Measurements from ENCODE around the gene CTSD.
"Not testable (repeated sequence)": the region's sequence is repeated elsewhere in the genome, so short reads cannot be mapped to it uniquely, and the experiment has no call there.

Gene CTSD

DNA sequence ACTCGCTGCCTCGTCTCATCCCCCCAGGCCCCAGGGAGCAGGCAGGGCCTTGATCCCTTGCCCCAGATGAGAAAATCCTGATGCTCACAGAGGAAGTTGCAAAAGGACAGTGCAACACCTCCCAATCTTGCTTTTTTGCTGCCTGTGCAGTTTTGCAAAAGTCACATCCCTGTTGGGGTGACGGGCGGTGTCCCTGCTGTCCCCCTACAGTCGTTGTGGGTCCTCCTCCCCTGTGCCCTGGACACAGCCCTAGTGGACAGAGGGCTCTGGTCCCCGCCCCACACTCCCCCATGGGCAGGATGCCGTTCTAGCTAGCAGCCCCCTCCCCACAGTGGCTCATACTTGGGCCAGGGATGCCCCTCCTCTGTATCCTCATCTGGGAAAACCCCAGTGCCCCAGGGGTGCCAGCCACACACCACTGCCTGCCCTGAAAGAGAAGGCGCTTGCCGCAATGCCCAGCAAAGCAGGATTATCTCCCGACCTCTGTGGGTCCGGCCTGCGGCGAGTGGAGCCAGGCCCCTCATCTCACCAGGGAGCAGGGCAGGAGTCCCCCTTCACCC, 18.4 kb upstream of the CTSD start:
- no peak for DNase-seq

DNA sequence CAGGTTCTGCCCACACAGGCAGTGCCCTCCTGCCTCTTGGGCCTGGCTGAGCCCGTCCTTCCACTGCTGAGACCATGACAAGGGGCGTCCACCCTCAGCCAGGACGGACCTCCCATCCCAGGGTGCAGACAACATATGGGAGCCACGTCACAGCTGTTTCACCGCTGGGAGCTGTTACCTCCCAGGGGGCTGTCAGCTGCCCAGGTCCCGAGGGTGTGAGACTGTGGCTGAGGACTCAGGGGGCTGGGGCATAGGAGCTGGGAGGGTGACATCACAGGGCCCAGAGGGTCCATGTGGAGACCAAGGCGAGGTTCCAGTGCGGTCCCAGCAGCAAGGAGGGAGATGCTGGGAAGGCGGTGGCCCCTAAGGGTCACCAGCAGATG, 17.9 kb upstream of the CTSD start:
- no peak for DNase-seq

DNA sequence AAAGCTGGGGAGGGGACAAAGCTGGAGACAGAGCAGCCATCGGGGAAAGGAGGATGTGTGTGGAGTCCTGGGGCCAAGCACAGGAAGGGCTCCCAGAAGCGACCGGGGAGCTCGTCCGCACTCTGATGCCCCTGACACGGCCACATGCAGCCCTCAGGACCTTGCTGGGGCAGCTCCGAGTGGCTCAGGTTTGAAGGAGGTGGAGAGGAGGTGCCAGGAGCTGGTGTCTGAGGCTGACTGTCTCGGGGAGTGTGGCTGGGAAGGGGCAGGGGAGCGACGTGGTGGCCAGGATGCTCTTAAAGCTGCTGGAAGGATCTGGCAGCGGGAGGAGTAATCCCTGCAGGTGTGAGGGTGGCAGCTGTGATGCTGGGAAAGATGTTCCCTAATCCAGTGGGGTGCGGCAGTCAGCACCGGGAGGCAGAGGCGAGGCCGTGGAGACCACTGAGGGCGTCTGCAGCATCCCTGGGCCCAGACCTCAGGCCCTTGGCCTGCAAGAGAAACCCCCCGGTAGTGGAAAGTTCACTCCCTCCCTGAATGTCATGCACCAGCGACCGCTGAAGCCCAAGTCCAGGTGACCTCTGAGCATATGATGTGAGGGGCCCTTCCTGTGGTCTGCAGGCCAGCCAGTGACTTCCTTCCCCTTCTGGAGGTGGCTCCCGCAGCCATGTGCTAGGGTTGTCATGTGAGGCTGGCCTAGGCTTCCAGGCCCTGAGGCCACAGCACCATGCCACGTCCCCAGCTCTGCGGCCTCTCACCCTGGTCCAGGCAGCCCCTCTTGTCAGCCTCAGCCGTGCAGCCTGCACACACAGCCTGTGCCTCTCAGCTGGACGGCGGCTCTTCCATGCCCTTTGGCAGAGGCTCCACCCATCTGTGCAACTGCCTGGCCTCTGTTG, 17.2 kb upstream of the CTSD start:
- DNase-seq = no peak

DNA sequence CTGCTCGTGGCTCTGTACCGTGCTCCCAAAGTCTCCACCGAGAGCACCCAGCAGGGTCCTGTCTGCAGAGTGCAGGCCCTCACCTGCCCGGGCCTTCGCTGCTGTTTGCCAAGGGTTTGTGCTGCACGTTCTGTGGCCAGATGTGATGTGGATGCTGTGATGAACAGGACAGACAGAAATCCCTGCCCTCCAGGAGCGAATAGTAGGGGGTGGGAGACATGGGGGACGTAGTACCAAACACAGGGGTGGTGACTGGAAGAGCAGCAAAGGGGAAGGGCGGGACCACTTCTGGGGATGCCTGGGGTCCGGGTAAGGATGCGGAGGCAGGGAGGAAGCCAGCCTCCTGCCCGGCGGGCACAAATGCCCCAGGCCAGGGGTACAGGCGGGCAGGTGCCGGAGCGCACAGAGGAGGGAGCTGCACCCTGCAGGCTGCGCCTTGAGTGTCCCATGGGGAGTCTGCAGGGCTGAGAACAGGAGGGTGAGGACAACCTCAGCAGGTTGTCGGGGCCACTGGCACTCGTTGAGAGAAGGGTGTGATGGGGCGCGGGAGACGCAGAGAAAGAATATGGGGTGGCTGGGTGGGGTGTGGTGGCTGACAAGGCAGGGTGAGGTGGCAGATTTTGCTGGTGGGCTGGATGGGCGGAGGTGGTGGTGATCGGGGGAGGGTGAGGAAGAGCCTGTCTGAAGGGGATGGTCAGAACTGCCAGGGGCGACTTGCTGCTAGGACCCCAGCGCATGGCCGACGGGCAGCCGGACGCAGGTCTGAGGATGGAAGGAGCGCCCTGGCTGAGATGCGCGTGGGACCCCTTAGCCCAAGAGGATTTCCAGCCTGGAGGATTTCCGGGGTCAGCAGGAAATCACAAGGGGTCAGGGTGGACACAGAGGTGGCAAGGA, 16.3 kb upstream of the CTSD start:
- no peak for DNase-seq

DNA sequence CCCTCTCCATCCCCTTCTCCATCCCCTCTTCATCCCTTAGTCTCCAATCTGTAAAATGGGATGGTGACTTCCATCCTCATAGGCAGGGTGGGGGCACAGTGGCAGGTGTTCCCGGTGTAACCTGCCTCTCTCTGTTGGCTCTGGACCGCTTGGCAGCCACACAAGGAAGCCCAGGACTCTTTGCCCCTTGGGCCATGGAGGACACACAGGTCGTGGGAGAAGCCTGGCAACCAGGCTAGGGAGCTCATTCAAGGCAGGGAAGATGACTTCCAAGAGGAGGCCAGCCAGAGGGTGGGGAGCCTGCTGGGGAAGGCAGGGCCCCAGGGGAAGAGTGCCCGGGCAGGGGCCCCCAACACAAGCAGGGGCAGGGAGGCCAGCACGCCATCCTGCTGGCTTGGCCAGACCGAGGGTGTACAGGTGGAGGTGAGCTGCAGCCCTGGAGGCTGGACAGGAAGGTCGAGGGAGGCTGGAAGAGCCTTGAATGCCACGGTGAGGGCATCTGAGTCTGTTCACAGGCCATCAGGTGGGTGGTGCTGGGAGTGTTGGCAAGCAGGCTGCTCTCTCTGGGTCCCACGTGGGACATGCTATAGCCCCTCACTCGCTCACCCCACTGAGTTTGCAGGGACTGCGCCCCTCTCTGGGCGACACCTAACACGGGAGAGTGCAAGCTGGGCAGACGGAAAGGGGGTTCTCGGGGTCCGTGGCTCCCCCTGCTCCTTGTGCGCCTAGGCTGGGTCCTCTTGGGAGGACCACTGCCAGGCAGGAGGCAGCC, 15.5 kb upstream of the CTSD start:
- no peak for DNase-seq

DNA sequence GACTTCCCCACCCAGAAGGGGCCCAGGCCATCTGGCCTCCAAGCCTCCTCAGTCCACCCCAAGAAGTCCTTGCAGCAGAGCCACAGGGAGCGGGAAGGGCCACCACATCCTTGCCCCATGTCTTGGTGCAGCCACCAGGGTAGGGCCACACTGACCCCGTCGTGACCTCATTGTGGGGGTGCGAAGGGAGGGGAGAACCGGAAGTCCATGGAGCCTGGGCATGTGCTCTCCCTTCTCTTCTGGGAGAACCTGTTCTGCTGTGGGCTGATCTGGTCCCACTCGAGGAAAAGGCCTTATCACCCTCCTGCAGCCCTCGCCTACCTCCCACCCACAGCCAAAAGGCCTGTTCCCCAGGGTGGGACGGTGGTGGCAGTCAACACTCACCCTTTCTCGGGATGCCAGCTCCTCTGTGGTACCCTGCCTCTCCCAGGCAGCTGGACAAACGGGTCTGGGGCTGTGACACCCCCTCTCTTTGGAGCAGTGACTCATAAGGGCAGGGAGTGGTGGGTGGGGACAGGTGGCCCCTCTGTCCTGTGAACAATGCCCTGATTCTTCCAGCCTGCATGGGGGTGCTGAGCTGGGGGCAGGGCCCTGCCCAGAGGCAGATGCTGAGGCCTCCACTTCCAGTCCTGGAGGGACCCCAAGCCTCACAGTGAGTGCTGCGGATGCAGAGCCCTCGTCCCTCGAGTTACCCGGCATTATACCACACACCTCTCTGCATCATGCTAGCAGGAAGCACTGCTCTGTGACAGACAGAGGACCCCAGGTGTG, 14.6 kb upstream of the CTSD start:
- DNase-seq = no peak

DNA sequence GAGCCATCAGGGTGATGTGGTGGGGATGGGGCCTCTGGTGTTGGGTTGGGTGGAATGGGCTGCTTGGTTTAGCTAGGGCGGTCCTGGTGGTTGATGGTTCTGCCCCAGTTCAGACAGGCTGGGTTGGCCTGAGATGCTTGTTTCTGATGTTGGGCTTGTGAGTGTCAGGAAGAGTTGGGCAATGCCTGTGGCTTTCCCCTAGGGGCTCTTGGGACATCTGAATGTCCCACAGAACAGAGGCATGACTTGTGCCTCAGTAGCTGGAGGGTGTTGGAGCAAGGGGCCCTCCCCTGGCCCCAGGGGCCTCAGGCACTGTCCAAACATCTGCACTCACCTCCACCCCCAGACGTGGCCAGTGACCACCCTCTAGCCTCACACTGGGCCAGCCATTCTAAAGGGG, 14.0 kb upstream of the CTSD start:
- no peak for DNase-seq

DNA sequence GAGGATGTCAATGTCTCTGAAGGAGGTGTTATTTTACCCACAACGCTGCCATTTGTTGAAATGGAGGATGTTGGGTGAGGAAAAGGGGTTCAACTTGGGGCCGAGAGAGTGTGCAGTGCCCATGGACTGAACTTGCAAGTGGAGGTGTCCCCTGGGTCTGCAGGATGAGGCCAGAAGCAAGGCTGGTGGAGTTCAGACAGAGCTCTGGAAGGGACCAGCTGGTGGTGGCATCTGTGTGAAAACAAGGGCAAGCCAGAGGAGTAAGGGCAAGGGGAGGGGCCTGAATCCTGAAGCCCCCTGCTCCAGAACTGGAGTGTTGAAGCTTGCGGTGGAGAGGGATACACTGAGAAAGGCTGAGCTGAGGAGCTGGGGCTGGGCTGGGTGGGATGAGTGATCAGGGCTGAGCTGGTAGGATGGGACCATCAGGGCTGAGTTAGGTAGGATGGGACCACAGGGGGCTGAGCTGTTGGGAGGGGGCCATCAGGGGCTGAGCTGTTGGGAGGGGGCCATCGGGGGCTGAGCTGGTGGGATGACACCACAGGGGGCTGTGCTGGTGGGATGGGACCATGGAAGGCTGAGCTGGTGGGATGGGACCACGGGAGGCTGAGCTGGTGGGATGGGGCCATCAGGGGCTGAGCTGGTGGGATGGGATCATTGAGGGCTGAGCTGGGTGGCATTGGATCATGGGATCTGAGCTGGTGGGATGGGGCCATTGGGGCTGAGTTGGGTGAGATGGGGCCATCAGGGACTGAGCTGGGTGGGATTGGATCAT, 13.4 kb upstream of the CTSD start:
- no peak for DNase-seq

DNA sequence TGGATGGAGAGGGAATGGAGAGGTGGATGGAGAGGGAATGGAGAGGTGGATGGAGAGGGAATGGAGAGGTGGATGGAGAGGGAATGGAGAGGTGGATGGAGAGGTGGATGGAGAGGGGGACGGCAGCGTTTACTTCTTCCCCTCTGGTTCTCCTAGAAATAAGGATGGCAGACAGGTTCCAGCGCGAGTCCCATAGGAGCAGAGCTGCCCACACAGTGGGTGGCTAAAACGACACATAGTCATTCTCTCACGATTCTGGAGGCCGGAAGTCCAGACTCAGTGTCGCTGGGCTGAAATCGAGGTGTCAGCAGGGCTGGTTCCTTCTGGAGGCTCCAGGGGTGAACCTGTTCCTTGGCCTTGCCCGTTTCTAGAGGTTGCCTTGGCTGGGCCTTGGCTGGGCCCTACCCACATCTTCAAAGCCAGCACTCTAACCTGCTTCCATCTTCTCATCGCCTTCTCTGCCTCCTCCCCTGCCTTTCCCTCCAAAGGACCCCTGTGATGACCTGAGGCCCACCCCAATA, 12.7 kb upstream of the CTSD start:
- no peak for DNase-seq

DNA sequence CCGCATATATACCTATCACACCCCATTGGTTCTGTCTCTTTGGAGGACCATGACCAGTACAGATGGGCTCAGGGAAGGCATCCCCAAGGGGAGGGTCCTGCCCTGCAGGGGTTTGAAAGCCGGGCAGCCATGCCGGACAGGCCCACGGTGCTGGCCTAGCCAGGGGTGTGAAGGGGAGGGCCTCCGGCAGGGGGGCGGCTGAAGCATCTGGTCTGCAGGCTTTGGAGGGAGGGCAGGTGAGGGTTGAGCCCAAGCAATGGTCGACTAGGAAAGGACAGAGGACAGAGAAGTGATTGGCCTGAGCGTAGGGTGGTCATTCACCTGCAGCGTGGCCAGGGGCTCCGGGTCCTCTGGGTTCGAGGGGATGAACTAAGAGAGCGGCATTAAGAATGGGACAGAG, 11.2 kb upstream of the CTSD start:
- no peak for DNase-seq

DNA sequence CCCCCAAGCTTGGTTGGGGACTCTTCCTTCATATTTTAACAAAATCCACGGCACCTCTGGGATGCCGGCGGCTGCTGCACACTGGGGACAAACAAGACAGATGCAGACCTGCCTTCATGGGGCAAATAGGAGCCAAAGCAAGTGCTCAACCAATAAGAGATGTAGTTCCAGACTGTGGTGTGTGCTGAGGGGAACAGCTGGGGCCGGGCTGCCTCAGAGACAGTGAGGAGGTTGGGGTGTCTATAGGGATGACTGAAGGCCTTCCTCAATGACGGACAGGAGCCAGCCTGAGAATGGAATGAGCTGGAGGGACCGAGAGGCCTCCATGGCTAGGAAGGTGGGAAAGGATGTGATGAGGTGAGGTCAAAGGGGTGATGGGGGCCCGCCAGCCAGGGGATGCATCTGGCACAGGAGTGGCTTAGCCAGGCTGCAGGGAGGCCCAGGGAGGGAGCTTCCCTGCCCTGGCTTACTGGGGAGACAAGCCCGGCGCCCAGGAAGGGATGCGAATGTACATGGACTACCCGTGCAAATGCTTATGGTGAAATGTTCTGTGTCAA, 10.3 kb upstream of the CTSD start:
- no peak for DNase-seq

DNA sequence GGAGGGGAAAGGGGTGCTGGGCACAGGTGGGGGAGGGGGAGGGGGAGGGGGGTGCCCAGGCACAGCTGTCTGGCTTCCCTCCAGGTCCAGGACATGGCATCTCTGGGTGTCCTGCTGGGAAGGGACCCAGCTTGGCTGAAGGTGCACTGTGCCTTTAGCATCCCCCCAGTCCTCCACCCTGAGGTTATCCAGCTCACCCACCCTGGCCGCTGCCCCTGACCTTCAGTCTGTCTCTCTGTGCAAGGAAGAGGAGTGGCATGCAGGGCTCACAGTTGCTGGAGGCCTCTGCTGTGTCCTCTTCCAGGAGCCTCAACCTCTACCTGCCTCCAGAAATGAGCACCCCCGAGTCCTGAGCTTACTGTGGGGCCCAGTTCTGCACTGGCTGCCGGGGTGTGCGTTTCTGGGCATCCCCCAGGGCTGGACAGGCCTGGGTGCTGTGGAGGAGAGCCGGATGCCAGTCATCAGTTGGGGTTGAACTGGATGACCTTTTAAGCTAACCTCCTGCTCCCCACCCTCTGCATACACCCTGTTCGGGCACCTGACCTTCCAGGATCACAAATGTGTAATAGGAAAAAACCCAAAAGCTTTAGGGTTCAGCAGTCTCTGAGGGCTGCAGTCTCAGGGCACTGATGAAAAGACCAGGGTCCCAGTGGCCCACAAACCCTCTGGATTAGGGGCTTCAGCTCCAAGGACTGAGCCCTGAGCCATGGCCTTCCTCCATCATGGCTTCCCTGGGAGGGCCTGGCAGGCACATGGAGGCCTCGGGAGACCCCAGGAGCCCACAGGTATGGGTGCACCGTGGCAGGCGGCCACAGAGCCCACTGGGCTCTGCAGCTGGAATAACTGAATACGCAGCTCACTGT, 9.6 kb upstream of the CTSD start:
- no peak for DNase-seq

DNA sequence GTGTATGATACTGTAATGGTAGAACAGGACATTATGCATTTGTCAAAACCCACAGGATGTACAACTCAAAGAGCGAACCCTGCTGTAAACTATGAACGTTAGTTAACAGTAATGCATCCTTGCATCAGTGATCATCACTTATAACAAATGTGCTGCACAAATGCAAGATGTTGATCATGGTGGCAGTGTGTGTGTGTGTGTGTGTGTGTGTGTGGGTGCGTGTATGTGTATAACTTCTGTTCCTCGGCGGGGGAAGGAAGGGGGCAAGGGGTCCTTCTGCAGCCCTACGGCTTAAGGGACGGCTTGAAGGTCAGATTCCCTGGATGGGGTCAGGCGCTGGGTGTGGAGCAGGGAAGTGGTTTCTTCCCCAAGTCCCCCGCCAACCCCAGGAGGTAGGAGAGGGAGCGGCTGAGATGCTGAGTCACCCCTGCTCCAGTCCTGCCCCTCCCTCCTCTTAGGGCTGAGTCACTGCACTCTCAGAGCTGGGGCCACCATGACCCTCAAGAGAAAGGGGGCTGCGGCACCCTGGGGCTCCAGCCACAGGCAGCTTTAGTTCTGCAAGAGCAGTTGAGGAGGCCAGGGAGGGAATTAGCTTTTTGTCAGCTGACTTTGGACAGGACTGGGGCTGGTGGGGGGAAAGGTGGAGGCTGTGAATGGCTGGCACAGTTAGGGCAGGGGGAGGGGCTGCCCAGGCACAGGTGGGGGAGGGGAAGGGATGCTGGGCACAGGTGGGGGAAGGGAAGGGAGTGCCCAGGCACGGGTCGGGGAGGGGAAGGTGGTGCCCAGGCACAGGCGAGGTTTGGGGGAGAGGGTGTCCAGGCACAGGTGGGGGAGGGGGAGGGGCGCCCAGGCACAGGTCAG, 8.8 kb upstream of the CTSD start:
- no peak for DNase-seq

DNA sequence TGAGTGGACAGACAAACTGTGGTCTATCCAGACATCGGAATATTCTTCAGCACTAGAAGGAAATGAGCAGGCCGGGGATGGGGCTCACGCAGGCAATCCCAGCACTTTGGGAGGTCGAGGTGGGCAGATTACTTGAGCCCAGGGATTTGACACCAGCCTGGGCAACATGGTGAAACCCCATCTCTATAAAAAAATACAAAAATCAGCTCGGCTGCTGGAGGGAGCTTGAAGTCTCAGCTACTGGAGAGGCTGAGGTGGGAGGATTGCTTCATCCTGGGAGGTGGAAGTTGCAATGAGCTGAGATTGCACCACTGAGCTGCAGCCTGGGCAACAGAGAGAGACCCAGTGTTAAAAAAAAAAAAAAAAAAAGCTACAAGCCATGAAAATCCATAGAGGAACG, 8.0 kb upstream of the CTSD start:
- DNase-seq = no peak

DNA sequence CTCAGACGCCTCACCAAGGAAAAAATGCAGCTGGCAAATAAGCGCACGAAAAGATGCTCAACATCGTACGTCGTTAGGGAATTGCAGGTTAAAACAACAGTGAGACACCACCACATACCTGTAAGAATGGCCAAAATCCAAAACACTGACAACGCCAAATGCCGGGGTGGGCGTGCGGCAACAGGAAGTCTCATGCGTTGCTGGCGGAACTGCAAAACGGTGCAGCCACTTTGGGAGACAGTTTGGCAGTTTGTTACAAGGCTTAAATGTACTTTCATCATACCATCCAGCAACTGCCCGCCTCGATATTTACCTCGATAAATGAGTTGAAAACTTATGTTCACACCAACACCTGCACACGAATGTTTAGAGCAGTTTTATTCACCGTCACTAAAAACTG, 7.5 kb upstream of the CTSD start:
- no peak for DNase-seq

DNA sequence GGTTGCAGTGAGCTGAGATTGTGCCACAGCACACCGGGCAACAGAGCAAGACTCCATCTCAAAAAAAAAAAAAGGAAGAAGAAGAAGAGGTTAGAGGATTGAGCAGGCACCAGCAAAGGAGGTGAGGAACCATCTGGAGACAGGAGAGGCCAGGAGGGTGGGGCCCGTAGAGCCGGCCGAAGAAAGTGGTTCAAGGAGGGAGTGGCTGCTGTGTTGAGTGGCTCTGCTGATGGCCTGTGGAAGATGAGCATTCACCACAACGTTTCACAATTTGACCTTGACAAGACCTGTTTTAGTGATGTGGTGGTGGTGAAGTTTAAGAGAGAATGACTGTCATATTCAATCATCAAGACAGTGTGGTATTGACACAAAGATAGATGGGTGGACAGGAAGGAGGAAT, 6.8 kb upstream of the CTSD start:
- no peak for DNase-seq

DNA sequence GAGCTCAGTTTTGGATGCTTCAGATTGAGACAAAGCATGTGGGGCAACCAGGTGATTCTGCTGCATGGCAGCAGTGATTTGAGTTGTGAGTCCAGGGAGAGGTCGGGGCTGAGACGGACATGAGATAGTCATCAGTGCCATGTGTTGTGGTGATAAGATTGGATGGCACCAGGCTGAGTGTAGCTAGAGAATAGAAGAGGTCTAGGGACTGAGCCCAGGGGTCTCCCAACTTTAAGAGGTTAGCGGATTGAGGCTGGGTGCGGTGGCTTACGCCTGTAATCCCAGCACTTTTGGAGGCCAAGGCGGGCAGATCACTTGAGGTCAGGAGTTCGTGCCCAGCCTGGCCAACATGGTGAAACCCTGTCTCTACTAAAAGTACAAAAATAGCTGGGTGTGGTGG, 6.3 kb upstream of the CTSD start:
- no peak for DNase-seq

DNA sequence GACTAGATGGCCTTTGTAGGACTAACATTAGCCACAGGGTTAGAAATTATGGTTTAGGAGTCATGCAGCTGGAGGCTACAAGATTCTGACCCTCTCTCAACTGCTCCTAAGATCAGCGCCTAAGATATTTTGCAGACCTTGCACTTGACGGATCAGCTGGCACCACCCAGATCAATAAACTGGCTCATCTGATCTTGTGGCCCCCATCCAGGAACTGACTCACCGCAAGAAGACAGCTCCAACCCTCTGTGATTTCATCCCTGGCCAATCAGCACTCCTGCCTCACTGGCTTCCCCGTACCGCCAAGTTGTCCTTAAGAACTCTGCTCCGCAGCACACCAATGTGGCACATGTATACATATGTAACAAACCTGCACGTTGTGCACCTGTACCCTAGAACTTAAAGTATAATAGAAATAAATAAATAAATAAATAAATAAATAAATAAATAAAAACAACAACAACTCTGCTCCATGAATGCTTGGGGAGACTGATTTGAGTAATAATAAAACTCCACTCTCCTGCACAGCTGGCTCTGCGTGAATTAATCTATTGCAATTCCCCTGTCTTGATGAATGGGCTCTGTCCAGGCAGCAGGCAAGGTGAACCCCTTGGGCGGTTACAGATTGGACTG, 5.7 kb upstream of the CTSD start:
- DNase-seq = not testable (repeated sequence)

Data from NCI-H1092 treated with DMSO at 0.1 percent for 48 hours (cell line).